Stimulated activated CD8-positive, alpha-beta memory T cell treated with anti-CD3 and anti-CD28 coated beads, Interleukin-2, amount 100 ng/mL, for 1 hour (primary cell): ENCODE measurements around the gene FGFR3.
"Not testable (repeated sequence)": the region's sequence is repeated elsewhere in the genome, so short reads cannot be mapped to it uniquely, and the experiment has no call there.

Experiments used
- DNase-seq, 2 donors: peaks; one replicate each; pipeline ENCODE4 v3.0.0-alpha.2; 2020; ENCODE audit warnings: low read depth in 2 of 2

Gene FGFR3

DNA sequence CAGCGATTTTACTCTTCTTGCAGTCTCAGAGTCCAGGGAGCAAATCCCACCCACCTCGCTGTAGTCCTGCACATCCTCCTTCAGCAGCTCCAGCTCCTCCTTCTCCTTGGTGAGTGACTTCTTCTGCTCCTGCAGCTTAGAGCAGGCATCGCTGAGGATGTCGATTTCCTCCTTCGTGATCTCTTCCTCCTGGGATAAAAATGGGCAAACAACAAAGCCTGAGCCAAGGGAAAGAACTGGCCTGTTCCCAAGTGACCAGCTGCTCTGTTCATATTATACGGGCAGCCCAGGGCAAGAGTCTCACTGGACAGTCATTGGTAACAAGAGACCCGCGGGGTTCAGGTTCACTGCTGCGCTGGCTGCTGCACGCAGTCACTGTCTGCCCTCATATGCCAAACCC is 26.2 kb downstream of the FGFR3 start:
- no peak for DNase-seq

DNA sequence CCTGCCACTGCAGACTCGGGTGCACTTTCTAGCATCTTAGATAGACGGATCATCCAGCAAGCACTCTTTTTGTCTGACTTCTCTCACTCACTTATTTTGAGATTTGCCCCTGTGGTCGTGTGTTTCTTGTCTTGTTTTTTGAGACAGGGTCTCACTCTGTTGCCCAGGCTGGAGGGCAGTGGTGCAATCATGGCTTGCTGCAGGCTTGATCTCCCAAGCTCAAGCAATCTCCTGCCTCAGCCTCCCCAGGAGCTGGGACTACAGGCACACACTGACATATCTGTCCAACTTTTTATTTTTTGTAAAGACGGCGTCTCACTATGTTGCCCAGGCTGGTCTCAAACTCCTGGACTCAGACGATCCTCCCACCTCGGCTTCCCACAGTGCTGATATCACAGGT is 26.7 kb downstream of the FGFR3 start:
- DNase-seq, result no peak

DNA sequence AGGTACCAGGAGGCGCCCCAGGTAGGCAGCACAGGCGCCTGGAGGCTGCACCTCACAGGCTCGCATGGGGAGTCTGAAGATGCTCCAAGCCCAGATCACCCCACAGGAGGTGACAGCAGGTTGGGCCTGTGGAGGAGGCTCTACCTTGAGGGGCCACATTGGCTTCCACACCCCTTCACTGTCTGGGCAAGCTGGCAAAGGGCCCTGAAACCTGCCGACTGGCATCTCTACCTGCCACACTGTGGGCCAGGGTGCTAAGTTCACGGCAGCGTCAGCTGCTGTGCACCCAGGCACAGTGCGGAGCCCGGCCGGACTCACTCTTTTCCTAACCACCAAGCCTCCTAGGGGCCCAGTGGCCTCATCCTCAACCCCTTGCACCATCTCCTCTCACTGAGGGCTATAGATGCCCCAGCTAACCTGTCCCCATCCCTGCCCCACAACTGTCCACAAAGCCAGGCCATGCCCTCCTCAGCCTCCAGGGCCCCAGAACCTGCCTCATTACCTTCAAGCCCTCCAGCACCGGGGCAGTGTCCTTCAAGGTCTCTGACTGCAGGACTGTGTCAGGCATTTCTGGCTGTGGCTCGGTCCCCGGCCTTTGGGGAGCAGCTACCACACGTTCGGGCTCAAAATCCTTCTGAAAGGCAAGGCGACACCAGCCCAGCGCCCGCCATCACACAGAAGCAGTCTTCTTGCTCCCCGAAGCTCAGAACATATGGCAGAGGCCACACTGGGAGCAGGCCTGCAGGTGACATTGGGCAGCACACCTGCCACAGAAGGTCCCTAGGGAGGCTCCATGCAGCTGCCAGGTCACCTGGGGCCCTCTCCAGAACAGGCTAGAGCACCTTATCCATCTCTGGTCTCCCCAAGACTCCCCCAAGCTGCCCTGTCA is 28.8 kb downstream of the FGFR3 start:
- DNase-seq, result no peak

DNA sequence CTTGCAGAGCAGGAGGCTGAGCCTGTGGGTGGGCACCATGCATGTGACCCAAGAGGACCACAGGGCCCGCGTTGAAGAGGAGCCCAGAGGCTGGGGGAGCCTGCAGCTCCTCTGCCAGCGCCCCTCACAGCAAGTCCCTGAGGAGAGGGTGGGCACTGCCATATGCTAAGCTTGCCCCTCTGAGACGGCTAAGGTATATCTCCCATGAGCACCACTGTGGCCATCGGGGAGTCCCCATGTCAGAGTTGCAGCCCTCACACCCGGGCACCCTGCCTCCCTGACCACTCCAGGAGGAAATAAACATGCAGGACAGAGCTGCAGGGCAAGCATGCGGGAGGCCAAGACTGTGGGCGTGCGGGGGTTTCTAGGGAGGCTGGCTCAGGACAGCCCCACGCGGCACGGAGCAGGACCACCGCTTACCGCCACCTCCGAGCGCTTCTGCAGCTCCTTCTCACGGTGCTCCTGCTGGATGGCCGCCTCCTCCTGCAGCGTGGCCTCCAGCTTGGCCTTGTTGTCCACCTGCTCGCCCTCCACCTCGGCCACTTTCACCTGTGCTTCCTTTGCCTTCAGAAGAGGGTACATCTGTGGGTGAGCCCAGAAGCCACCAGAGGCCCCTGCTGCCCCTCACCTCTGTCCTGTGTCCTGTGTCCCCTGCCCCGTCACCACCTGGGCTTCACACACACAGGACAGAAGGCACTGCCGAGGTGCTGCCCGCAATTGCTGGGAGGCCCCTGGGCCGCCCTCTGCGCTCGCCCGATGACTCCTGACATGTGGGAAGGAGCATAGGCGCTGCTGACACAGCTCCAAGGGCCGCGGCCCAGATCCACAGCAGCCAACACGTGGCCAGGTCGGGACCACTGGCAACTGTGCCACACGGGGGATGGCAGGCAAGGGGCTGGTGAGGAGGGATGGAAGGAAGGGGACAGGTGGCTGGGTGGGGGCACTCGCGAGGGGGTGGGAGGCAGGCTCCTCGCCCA is 29.8 kb downstream of the FGFR3 start:
- no peak for DNase-seq

DNA sequence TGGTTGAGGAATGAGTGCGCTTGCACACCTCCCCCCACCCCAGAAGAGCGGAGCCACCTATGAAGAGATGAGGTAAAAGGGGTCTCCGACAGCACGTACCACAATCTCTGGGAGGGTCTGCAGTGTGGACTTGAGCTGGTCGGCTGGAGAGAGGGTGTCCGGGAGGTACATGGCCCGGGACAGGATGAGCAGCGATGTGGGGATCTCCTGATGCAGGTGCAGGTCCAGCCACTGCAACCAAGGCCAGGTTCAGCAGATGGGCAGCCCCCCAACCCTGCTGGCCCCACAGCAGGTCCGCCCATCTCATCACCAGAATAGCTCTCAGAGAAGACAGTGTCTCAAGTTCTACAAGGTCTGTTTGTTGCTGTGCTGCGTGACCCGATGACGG is 30.4 kb downstream of the FGFR3 start:
- no peak for DNase-seq

DNA sequence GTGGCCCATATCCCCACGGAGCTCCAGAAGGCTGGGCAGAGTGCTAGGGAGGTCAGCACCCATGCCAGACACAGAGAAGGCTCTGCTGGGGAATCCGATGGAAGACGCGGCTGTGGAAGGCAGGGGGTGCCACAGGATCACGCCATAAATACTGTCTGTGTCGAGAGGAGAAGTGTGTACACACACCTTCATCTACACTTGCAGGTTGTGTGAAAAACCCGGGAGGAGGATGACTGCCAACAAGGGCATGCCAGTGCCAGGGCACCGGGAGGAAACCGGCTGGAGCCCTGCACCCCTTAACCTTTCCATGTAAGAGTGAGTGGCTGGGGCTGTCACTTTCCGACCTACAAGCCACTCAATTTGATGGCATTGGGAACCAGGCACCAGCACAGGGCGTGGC is 31.7 kb downstream of the FGFR3 start:
- no peak for DNase-seq

DNA sequence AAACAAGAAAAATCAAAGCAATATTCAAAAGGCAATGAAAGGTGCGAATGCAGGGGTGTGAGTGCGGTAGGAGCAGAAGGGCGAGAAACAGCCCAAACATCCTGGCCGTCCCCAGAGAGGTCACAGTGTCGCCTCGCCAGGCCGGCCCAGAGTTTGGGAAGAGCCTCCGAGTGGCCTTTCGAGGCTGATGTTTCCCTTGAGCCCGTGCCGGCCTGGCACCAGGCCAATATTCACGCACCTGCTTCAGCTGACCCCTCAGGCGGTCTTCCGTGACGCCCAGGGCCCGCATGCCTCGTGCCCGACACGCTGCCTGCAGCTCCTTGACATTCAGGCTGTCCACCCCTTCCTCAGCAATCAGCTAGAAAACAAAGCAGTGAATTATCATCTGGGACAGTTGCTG is 32.2 kb downstream of the FGFR3 start:
- DNase-seq, result no peak

DNA sequence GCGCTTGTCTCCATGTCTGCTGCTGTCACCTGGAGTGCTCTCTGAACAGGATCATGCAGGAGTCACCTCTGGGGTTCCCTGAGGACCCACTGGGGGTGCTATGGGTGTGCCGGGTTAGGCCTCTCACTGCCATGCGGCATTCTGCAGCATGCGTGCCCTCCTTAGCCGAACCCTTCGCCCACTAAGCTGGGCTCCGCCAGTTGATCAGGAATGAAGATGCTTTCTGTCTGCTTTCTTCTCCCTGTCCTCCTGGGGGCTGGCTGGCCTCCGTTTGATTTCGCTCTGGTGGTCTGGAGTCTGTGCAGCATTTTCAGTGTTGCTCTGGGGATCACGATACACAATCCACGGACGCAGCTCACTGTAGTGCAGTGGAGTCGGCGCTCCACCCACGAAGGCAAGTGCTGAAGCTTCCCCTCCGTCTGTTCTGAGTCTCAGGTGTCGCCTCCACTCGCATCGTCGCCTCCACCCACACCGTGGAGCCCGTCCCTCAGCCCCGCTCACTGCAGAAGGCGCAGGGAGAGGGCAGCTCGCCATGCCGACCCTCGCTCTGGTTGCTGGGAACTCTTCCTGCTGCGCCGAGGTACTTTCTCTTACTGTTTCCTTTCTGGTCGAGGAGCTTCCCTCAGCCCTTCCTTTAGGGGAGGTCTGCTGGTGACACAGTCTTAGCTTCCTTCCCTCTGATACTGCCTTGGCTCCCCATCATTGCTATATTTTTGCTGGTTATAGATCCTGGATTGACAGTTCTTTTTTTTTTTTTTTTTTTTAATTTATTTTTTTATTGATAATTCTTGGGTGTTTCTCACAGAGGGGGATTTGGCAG is 33.6 kb downstream of the FGFR3 start:
- no peak for DNase-seq

DNA sequence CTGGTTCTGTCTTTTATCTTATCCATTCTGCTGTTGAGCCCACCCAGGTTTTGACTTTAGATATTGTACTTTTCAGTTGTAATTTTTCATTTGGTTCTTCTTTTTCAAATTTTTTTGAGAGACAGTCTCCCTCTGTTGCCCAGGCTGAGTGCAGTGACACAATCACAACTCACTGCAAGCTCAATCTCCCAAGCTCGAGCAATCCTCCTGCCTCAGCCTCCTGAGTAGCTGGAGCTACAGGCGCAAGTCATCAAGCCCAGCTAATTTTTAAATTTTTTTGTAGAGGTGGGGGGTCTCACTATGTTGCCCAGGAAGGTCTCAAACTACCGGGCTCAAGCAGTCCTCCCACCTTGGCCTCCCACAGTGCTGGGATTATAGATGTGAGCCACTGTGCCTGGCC is 37.1 kb downstream of the FGFR3 start:
- no peak for DNase-seq

DNA sequence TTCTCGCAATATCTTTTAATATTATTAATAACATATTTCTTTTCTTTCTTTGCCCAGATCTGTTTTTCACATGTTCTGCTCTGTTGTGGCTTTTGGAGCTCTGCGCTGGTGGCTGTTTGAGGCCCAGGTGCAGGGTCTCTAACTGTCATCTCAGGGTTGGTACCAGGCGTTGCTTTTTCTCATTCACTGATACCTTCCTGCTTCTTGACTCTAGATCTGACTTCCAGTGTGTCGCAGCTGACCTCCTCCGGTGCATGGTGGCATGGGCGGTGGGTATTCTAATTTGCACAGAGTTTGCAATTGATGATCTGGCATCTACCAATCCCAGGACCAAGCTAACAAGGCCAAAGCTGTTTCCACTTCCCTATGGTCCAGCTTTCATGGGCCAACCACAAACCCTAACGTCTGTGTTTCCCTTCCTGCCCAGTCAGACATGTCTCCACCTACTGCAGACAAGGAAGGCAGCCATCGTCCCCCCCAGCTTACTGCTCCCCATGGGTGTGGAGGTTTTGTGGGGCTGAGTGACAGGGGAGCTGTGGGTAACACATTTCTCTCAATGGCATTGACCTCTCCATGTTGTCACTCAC is 37.6 kb downstream of the FGFR3 start:
- DNase-seq, result no peak

DNA sequence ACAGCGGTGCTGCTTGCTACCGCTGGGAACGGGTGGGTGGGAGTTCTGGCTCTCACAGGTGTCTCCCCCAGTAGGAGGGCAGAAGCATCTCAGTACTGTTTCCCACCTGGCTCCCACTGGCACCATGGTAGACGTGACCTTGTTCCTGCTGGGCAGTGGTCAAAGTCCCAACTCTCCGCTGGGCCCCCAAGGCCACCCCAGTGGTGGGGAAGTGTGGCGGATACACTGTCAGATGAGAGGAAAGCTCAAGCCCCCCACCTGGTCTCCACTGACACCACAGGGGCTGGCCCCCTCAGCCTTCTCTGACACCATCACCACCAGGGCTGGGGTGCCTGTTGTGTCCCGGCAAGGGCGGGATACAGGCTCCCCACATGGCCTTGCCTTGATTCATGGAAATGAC is 38.2 kb downstream of the FGFR3 start:
- DNase-seq, result no peak

DNA sequence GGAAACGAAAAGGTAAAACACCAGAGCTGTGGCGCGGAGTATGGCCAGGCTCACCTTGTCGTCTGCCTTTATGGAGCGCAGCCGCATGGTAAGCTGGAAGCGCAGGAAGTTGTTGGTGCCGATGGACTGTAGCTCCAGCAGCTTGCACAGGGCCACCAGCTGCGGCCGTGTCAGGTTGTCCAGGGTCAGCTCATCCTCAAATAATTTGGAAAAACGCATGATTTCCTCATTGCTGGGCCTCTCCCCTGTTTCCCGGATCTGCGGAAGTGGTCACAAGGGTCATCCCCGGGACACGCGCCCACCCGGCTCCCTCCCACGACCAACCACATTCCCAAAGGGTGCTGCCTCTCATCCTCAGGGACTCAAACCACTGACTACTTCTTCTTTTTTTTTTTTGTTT is 39.6 kb downstream of the FGFR3 start:
- DNase-seq, result no peak

DNA sequence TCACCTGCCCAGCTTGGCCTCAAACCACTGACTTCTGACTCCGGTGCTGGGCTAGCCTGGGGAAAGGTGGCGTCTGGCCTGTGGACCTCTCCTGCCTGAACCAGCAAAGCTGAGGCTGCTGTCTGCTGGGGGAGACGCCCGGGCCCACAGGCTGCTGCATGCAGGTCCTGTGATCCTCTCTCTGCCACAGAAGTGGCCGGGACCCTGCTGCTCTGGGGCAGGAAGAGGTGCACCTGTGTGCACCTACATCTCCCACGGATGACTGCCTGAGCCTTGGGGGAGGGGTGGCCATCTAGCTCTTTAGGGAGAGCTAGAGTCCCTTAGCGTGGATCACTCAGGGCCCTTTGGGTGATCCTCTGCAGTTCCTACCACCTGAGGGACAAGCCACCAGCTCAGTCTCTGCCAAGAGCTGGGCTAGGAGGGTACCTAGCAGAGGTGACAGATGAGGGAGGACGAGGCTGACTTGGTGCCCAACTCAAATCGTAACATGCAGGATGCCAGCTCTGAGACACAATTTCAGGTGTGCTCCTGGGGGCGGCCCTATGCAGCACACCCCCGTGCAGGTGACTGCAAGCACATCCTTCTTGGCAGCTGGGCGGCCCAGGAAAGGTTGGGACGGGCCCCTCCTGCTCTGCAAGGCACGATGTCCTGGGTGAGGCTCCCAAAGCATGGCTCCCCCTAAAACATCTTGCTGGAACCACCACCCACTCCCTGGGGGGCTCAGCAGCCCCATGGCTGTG is 40.4 kb downstream of the FGFR3 start:
- no peak for DNase-seq

DNA sequence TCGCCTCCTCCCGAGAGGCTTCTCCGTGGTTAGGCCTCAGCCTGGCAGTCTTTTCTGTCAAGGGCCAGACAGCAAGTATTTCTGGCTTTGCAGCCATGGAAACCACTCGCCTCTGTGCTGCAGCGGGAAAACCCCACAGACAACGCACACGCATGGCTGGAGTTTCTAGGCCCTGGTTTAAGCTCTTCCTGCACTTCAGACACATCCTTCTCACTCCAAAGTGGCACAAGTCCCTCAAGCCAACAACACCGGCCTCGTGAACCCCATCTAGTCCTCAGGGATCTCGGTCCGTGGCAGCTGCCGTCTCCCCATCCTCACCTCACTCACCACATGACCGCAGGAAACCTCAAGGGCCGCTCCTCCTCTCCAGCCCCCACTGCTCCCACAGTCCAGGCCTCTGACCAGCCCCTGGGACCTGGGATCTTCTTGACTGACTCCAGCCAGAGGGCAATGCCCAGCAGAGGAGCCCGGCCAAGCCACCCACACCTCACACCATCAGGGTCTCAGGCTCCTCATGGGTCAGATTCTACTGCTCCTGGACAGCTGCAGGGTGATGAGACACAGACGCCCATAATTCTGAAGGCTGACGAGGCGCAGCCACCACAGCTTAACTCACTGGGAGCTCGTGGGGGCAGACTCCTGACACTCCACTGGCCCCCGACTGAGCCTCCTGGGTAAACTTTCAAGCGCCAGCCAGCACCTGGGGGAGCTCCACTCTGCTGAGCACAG is 41.1 kb downstream of the FGFR3 start:
- DNase-seq, result no peak

DNA sequence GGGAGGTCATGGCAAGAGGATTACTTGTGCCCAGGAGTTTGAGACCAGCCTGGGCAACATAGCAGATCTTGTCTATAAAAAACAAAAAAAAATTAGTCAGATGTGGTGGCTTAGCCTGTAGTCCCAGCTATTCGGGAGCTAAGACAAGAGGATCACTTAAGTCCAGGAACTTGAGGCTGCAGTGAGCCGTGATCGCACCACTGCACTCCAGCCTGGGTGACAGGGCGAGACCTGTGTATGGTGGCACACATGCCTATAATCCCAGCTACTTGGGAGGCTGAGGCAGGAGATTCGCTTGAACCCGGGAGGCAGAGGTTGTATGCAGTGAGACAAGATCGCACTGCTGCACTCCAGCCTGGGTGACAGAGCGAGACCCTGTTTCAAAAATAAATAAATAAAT is 42.7 kb downstream of the FGFR3 start:
- not testable (repeated sequence) for DNase-seq

DNA sequence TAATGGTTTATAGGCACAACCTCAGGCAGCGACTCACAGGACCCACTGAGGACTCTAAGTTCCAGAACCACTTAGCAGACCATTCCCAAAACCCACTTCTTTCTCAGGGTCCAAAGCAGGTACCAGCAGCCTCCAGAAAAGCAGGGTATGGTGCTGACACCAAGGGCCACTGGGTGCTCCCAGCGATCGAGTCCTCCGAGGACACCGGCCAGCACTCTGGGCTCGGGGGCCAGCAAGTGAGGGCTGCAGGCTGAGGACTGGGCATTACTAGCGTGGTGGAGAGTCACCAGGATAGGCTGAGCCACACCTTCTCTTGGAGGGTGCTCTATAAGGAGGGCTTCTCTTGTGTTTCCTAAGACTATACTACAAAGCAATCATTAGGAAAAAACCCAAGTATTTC is 43.6 kb downstream of the FGFR3 start:
- no peak for DNase-seq

DNA sequence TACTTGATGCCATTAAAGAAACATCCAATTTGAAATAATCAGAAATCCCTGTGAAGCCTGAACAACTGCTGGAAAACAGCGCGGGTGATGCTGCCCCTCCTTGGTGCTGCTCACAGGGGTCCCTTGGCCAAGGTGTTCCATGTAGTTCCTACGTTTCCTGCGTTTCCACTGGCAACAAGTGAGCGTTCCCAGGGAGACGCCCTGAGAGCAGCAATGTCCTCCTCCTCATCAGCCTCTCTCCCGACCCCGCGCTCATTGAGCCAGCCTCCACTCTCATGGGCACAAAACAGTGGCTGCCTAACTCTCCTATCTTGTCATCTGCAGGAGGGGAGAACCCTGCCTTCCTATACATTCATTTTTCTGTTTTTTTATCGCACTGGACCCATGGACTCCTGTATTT is 44.0 kb downstream of the FGFR3 start:
- no peak for DNase-seq

DNA sequence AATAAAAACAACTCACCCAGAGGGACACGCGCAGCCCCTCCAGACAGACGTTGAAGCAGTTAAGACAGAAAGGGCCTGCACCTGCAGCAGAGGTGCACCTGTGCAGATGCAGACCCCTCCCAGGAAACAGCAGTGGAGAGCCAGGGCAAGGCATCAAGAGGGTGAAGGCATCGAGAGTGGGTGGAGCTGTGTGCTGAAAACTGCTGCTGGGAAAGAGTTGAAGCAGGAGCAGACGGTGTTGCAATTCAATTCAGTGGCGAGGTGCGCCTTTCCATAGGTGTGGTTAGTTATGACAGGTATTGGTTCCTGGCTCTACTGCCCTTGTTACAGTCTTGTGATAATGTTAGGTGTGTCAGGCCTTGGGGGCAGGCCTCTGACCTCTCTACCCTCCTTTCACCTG is 46.2 kb downstream of the FGFR3 start:
- no peak for DNase-seq

DNA sequence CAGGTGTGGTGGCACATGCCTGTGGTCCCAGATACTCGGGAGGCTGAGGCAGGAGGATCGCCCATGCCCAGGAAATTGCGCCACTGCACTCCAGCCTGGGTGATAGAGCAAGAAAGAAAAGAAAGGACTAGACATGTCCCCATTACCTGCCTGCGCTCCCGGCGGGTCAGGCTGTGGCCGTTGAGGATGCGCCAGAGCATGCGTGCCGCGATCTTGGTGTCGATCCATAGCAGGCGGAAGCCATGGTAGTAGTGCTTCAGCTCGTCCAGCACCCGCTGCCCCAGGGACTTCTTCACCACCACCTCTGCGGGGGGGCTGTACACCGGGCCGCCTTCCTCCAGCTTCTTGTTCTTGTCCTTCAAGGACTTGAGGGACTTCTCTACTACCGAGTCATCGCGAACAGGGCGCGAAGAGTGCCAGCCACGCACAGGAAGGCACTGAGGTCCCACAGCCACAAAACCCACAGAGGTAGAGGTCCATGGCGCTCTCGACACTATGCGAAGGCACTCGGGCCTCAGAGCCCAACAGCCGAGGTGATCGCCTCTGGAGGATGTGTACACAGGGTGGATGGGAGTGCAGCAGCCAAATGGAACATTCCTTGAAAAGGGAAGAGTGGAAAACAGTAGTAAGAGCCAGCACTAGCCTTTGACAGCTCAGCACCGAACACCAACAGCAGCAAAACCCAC is 48.3 kb downstream of the FGFR3 start:
- DNase-seq, result no peak

DNA sequence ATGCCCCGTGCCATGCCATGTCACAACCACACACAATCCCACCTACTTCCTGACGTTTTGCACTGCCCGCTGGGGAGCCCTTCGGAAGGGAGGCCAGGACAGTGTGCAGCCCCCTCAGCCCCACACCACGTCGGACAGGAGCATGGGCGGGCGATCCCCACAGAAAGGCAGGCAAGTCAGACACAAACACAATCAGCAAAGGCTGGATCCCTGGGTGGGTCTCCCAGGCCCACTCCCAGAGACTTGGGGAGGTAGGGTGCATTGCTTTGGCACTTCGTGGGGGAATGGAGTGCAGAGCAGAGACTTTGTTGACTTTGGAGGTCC is 48.8 kb downstream of the FGFR3 start:
- DNase-seq, result no peak
